ENCODE data around the gene WDTC1. TPM values are rescaled to one million over a fixed set of nuclear protein-coding genes. Genes with fewer than 3 reads are reported as not detected.
"Not testable (repeated sequence)": the region's sequence is repeated elsewhere in the genome, so short reads cannot be mapped to it uniquely, and the experiment has no call there.

The WDTC1 gene
- total RNA-seq, 1 donor from 2014 or later = 22.4 TPM

DNA sequence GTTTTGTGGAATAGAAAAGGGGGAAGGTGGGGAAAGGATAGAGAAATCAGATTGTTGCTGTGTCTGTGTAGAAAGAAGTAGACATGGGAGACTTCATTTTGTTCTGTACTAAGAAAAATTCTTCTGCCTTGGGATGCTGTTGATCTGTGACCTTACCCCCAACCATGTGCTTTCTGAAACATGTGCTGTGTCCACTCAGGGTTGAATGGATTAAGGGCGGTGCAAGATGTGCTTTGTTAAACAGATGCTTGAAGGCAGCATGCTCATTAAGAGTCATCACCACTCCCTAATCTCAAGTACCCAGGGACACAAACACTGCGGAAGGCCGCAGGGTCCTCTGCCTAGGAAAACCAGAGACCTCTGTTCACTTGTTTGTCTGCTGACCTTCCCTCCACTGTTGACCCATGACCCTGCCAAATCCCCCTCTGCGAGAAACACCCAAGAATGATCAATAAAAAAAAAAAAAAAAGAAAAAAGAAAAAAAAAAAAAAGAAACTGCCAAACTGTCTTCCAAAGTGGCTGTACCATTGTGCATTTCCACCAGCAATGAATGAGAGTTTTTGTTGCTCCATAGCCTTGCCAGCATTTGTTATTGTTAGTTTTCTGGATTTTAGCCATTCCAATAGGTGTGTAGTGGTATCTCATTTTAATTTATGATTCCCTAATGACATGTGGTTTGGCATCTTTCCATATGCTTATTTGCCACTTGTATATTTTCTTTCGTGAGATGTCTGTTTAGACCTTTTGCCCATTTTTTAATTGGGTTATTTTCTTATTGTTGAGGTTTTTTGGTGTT, 13.5 kb upstream of the WDTC1 start:
- H3K36me3 Mint-ChIP-seq (ENCODE audit: low read depth); H3K9me3 Mint-ChIP-seq; DNase-seq (ENCODE audit: low spot score); intact Hi-C loops (cut with micrococcal nuclease); H3K27ac Mint-ChIP-seq; H3K27me3 Mint-ChIP-seq (ENCODE audit: low read depth); H3K4me1 Mint-ChIP-seq (ENCODE audit: low read depth); H3K4me3 Mint-ChIP-seq (ENCODE audit: low read depth): not testable (repeated sequence)

DNA sequence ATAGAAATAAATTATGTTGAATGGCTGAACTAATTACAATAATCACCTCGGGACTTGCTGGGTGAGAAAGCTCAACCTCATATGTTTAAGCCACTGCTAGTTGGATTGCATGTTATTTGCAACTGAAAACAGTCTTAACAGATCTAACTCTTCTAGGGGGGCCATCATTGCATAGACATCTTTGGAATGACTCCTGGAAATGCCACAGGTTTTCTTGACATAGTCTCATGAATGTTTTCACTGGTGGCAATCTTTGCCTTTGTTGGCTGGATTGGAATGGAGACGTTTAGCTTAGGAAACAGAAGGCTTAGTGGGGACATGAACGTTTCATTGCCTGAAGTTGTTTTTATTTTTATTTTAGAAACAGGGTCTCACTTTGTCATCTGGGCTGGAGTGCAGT, 8.8 kb upstream of the WDTC1 start:
- no peak for DNase-seq (ENCODE audit: low spot score)
- Mint-ChIP-seq H3K36me3 (ENCODE audit: low read depth) (no peaks in the 10 kb centered on the region), H3K9me3 (no peaks in the 10 kb centered on the region), H3K4me1 (ENCODE audit: low read depth) (no peaks in the 10 kb centered on the region), H3K4me3 (ENCODE audit: low read depth) (no peak overlapping the region), H3K27ac (no peak overlapping the region), H3K27me3 (ENCODE audit: low read depth) (no peaks in the 10 kb centered on the region)
- intact Hi-C loops (cut with micrococcal nuclease) = no loop called here

DNA sequence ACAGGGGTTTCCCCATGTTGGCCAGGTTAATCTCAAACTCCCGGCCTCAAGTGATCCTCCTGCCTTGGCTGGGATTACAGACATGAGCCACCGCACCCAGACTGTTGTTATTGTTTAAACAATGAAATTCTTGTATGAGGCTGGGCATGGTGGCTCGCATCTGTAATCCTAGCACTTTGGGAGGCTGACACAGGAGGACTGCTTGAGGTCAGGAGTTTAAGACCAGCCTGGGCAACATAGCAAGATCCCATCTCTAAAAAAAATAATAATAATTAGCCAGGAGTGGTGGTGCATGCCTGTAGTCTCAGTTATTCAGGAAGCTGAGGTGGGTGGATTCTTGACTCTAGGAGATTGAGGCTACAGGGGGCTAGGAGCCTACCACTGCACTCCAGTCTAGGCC, 6.7 kb upstream of the WDTC1 start:
- Mint-ChIP-seq H3K4me1 (ENCODE audit: low read depth) (no peaks in the 10 kb centered on the region), H3K36me3 (ENCODE audit: low read depth) (no peaks in the 10 kb centered on the region), H3K9me3 (no peaks in the 10 kb centered on the region), H3K4me3 (ENCODE audit: low read depth) (no peak overlapping the region), H3K27ac (no peak overlapping the region), H3K27me3 (ENCODE audit: low read depth) (no peaks in the 10 kb centered on the region)
- DNase-seq (ENCODE audit: low spot score) = no peak
- intact Hi-C loops (cut with micrococcal nuclease) = no loop called here

DNA sequence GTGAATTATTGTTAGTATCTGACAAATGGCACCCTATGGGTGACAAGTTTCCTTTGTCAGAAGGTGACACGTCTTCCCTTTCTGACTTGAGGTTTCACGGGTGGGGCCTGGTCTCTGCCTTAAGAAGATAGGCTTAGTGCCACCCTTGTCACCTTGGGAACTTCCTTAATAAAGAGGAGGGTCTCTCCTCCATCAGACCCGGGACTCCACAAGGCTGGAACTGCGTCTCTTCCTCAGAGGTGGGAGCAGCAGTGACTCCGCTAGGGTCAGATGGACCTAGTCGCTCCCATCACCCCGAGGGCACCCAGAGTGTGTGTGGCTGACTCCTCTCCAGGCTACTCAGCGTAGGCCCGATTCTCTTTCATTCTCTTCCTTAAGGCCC, 774 bp upstream of the WDTC1 start:
- Mint-ChIP-seq H3K27ac (peak overlapping the region; percentile 55), H3K36me3 (ENCODE audit: low read depth) (peaks cover 3% of the 10 kb centered on the region), H3K9me3 (no peaks in the 10 kb centered on the region), H3K4me1 (ENCODE audit: low read depth) (peaks cover 27% of the 10 kb centered on the region), H3K4me3 (ENCODE audit: low read depth) (peak overlapping the region; percentile 98), H3K27me3 (ENCODE audit: low read depth) (no peaks in the 10 kb centered on the region)
- intact Hi-C loops (cut with micrococcal nuclease) = loop anchor here (2.0 kb wide), 1 partner anchor 539 kb away; the partner anchor contains the start of gene STX12
- no peak for DNase-seq (ENCODE audit: low spot score)

DNA sequence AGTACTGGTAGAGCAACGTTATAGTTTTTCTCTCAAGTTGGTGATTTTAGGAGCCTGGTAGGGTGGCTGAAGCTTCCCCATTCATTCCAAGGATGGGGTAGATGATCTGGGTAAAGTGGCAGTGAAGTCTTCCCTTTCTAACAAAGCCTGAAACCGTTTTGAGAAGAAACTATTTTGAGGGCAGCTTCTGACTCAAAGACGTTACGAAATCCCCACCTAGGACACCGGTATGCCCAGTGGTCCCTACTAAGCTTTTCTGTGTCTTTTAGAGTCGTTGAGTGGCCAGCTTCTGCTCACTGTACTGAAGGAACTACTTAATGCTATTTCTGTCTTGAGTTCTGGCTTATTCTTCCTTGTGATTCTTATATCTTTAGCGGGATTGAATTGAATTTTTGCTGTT, 1.4 kb downstream of the WDTC1 start:
- Mint-ChIP-seq H3K36me3 (ENCODE audit: low read depth) (peaks cover 3% of the 10 kb centered on the region), H3K9me3 (no peaks in the 10 kb centered on the region), H3K27ac (peak overlapping the region; percentile 89), H3K27me3 (ENCODE audit: low read depth) (no peaks in the 10 kb centered on the region), H3K4me1 (ENCODE audit: low read depth) (peaks cover 27% of the 10 kb centered on the region), H3K4me3 (ENCODE audit: low read depth) (peak overlapping the region; percentile 96)
- no peak for DNase-seq (ENCODE audit: low spot score)
- intact Hi-C loops (cut with micrococcal nuclease) = loop anchor here (2.0 kb wide), 1 partner anchor 537 kb away; the partner anchor contains the start of gene STX12

DNA sequence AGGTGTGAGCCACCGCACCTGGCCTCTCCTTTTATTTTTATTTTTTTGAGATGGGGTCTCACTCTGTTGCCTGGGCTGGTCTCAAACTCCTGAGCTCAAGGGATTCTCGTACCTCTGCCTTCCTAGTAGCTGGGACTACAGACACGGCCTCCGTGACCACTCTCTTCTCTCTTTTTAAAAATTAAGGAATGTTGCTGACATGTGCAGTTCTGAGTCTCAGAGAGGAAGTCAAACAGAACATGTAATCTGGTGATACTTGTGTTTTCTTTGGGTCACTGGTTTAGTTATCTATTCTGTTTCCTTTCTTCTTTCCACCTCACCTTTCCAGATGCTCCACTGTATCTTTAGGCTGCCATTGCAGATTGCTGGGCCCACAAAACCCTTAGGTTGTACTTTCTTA, 2.7 kb downstream of the WDTC1 start:
- Mint-ChIP-seq H3K36me3 (ENCODE audit: low read depth) (peaks cover 3% of the 10 kb centered on the region), H3K4me1 (ENCODE audit: low read depth) (peaks cover 27% of the 10 kb centered on the region), H3K9me3 (no peaks in the 10 kb centered on the region), H3K27ac (no peak overlapping the region), H3K27me3 (ENCODE audit: low read depth) (no peaks in the 10 kb centered on the region), H3K4me3 (ENCODE audit: low read depth) (no peak overlapping the region)
- DNase-seq (ENCODE audit: low spot score) = no peak
- intact Hi-C loops (cut with micrococcal nuclease) = no loop called here

DNA sequence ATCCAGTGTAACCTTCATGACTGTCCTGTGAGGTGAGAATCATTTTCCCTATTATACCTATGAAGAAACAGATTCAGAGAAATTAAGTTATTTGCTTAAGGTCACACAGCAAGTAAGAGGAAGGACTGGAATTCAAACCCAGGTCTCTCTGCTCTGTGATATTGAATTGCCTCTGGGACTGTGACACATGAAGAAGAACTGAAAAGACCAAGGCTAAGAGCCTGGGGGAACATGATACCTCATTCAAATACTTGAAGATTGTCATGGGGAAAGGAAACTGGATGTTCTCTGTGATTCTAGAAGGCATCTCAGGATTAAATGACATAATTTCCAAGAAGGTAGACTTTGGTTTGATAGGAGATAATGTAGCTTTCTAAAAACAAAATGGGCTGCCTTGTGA, 3.6 kb downstream of the WDTC1 start:
- Mint-ChIP-seq H3K4me3 (ENCODE audit: low read depth) (no peak overlapping the region), H3K9me3 (no peaks in the 10 kb centered on the region)
- intact Hi-C loops (cut with micrococcal nuclease) = no loop called here

DNA sequence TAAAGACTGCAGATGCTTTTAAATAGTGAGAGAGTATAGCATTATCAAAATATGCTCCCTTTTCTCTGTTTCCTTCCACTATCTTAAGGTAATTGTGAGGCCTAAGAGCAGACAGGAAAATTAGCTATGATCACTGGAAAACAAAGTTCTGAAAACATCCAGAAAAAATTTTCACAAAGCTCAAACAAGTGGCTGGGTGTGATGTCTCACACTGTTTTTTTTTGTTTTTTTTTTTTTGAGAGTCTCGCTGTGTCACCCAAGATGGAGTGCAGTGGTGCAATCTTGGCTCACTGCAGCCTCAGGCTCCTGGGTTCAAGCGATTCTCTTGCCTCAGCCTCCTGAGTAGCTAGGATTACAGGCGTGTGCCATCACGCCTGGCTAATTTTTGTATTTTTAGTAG, 7.2 kb downstream of the WDTC1 start:
- H3K9me3 Mint-ChIP-seq = no peaks in the 10 kb centered on the region
- no peak for DNase-seq (ENCODE audit: low spot score)
- intact Hi-C loops (cut with micrococcal nuclease) = no loop called here
- no peak overlapping the region for H3K4me3 Mint-ChIP-seq (ENCODE audit: low read depth)
- H3K4me1 Mint-ChIP-seq (ENCODE audit: low read depth) = peaks cover 7% of the 10 kb centered on the region
- H3K36me3 Mint-ChIP-seq (ENCODE audit: low read depth) = peaks cover 7% of the 10 kb centered on the region
- H3K27ac Mint-ChIP-seq = no peak overlapping the region
- H3K27me3 Mint-ChIP-seq (ENCODE audit: low read depth) = no peaks in the 10 kb centered on the region

More for the DNA sequence above, 3.6 kb downstream of the WDTC1 start:
- peaks cover 27% of the 10 kb centered on the region for H3K4me1 Mint-ChIP-seq (ENCODE audit: low read depth)
- DNase-seq (ENCODE audit: low spot score) = no peak
- H3K36me3 Mint-ChIP-seq (ENCODE audit: low read depth) = peaks cover 3% of the 10 kb centered on the region
- H3K27me3 Mint-ChIP-seq (ENCODE audit: low read depth) = no peaks in the 10 kb centered on the region
- no peak overlapping the region for H3K27ac Mint-ChIP-seq

DNA sequence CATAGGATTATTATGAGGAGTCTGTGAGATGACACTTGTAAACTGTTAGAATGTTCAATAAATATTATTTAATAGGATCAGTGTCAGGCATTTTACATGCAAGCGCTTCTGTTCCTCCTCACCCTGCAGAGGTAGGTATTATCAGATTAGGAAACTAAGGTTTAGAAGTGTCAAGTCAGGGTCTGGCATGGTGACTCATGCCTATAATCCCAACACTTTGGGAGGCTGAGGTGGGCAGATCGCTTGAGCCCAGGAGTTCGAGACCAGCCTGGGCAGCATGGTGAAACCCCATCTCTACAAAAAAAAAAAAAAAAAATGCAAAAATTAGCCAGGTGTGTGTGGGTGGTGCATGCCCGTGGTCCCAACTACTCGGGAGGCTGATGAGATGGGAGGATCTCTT, 9.2 kb downstream of the WDTC1 start:
- H3K4me3 Mint-ChIP-seq (ENCODE audit: low read depth); intact Hi-C loops (cut with micrococcal nuclease); H3K27ac Mint-ChIP-seq: not testable (repeated sequence)

DNA sequence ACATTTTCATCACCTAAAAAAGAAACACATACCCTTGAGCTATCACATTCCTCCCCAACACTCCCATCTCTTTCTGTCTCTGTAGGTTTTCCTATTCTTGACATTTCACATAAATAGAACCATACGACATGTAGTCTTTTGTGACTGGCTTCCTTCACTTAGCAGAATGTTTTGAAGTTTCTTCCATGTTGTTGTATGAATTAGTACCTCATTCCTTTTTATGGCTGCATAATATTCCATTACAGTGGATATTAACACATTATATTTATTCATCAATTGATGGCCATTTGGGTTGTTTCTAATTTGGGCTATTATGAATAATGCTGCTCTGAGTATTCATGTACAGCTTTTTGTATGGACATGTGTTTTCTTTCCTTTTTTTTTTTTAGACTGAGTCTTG, 11.8 kb downstream of the WDTC1 start:
- no peaks in the 10 kb centered on the region for H3K9me3 Mint-ChIP-seq
- peaks cover 14% of the 10 kb centered on the region for H3K36me3 Mint-ChIP-seq (ENCODE audit: low read depth)
- peaks cover 6% of the 10 kb centered on the region for H3K4me1 Mint-ChIP-seq (ENCODE audit: low read depth)
- no peak overlapping the region for H3K4me3 Mint-ChIP-seq (ENCODE audit: low read depth)
- no peak overlapping the region for H3K27ac Mint-ChIP-seq
- no peak for DNase-seq (ENCODE audit: low spot score)
- intact Hi-C loops (cut with micrococcal nuclease) = no loop called here
- no peaks in the 10 kb centered on the region for H3K27me3 Mint-ChIP-seq (ENCODE audit: low read depth)

More for the DNA sequence above, 9.2 kb downstream of the WDTC1 start:
- not testable (repeated sequence) for DNase-seq (ENCODE audit: low spot score); H3K27me3 Mint-ChIP-seq (ENCODE audit: low read depth); H3K9me3 Mint-ChIP-seq; H3K4me1 Mint-ChIP-seq (ENCODE audit: low read depth)
- H3K36me3 Mint-ChIP-seq (ENCODE audit: low read depth) = peaks cover 14% of the 10 kb centered on the region

DNA sequence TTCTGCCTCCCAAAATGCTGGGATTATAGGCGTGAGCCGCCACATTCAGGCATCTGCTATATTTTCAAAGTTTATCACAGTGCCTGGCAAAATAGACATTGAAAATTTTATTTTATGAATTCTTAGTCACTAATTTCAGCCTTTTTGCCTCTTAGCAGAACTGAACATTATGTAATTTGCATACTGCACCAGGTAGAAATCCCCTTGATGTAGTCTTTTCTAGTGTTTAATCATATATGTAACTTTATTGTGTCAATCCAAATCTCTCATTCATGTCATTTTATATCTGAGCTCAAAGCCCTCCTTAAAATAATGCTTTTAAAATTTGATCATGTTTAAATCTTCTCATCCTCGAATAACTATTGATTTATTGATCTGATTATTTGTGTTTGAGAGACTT, 19.2 kb downstream of the WDTC1 start:
- DNase-seq (ENCODE audit: low spot score) = no peak
- Mint-ChIP-seq H3K4me3 (ENCODE audit: low read depth) (no peak overlapping the region), H3K36me3 (ENCODE audit: low read depth) (peaks cover 3% of the 10 kb centered on the region), H3K27ac (peak overlapping the region; percentile 75), H3K9me3 (no peaks in the 10 kb centered on the region), H3K27me3 (ENCODE audit: low read depth) (peaks cover 1% of the 10 kb centered on the region), H3K4me1 (ENCODE audit: low read depth) (peaks cover 14% of the 10 kb centered on the region)
- intact Hi-C loops (cut with micrococcal nuclease) = no loop called here

DNA sequence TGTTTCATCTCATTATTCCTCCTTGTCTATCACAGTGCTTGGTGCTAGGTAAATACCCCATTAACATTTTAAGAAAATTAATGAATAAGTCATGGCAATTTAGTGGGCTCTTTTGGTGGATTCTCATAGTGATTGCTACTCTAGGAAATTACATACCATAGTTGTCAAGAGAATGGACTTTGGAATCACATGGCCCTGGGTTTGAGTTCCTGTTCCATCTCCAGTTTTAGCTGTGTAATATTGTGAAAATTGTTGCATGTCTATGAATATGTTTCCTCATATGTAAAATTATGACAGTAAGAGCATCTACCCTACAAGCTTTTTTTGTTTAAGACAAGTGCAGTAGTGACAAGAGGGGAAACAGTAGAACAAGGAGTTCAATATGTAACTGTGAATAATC, 20.7 kb downstream of the WDTC1 start:
- Mint-ChIP-seq H3K9me3 (no peaks in the 10 kb centered on the region), H3K27ac (no peak overlapping the region), H3K36me3 (ENCODE audit: low read depth) (peaks cover 3% of the 10 kb centered on the region), H3K4me3 (ENCODE audit: low read depth) (no peak overlapping the region), H3K27me3 (ENCODE audit: low read depth) (peaks cover 1% of the 10 kb centered on the region), H3K4me1 (ENCODE audit: low read depth) (peaks cover 15% of the 10 kb centered on the region)
- intact Hi-C loops (cut with micrococcal nuclease) = no loop called here
- DNase-seq (ENCODE audit: low spot score) = no peak

DNA sequence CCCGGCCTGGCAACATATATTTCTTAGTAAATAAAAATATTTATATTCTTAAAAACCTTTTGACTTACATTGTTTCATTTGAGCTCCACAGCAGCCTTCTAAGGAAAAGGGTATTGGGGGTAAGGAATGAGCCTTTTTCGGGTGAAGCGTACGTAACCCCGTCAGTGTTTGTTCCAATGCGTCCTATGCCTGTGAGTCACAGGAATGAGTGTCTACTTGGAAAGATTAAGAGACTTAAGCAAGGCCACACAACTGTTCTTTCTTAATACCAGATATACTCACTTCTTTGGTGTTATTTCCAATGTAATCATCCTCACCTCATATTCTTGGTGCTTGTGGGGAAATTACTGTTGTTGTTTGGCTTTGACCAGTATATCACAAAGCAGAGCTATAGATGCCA, 22.7 kb downstream of the WDTC1 start:
- Mint-ChIP-seq H3K27ac (no peak overlapping the region), H3K36me3 (ENCODE audit: low read depth) (peaks cover 3% of the 10 kb centered on the region), H3K9me3 (no peaks in the 10 kb centered on the region), H3K4me3 (ENCODE audit: low read depth) (no peak overlapping the region), H3K4me1 (ENCODE audit: low read depth) (peaks cover 15% of the 10 kb centered on the region), H3K27me3 (ENCODE audit: low read depth) (peaks cover 1% of the 10 kb centered on the region)
- intact Hi-C loops (cut with micrococcal nuclease) = no loop called here
- DNase-seq (ENCODE audit: low spot score) = no peak

All from activated T-helper 2 cell treated with anti-CD3 and anti-CD28 coated beads, Interferon-gamma antibody, Interleukin-2, Interleukin-4, amounts not matched to agents 10 μg/mL and 5 μg/mL and 100 μg/mL, durations not matched to agents 14 hours and 24 hours and 36 hours (primary cell).